NCI-H2107 (cell line): Measurements from ENCODE around the gene NEDD4L.
"Not testable (repeated sequence)": the region's sequence is repeated elsewhere in the genome, so short reads cannot be mapped to it uniquely, and the experiment has no call there.

ENCODE experiments used
- DNase-seq: peaks from one replicate; lab custom pipeline; 2025; lab: John Stamatoyannopoulos, UW

The NEDD4L gene

GRCh38 chr18:58378411-58379379, 334.7 kb downstream of the NEDD4L start:
- DNase-seq: no peak

GRCh38 chr18:58379443-58379842, 335.4 kb downstream of the NEDD4L start:
- no peak for DNase-seq

GRCh38 chr18:58380113-58380512, 336.1 kb downstream of the NEDD4L start:
- not testable (repeated sequence) for DNase-seq

GRCh38 chr18:58381676-58382411, 337.8 kb downstream of the NEDD4L start:
- DNase-seq: no peak

GRCh38 chr18:58382446-58382845, 338.4 kb downstream of the NEDD4L start:
- no peak for DNase-seq

DNA sequence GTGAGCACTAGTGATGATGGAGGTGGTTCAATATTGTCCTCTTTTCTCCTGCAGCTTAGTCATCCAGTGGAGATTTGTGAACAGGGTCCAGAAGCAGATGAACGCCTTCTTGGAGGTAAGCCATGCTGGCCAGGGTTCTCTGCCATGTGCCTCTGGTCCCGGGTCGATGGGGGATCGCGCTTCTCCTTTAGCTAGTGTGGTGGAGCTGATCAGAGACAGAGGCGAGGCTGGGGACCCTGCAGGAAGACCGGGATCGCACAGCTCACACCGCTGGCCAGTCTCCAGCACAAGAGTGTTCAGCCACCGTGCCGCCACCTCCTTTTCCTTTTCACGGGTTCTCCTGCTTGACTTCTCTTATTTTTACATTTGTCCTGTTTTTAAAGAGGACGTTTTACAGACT, 341.4 kb downstream of the NEDD4L start:
- no peak for DNase-seq

DNA sequence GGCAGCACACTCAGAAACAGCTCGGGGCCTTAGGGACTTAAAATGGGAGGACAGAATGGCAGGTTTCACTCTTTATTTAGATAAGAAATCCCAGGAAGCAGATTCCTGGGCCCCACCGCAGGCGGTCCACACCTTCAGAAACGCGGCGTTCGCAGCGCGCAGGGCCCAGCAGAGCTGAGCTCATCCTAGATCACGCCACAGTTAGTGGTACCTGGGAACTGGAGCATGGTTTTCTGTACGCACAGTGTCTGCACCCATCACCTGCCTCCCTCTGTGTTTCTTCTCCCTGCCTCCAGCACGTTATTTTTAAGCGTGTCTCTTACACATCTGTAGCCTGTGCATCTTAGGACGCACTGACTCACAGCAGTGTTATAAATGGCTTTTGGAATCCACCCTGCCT, 342.8 kb downstream of the NEDD4L start:
- no peak for DNase-seq

DNA sequence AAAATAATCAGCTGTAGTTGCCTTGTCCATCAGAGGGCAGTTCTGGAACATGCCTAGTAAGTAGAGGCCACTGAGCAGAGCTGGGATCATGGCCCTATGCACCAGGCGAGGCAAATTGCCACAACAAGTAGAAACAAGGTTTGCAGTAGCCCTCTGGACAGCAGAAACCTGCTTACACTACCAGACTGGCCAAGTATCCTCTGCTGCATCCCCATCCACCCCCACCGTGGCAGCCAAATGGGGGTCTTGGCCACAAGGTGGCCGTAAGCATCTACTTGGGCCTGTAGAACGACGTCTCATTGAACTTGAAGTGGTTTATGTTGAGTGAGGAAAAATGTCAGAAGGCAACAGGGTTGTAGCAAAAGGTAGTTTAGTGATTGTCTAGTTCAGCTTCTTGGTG, 343.7 kb downstream of the NEDD4L start:
- no peak for DNase-seq

DNA sequence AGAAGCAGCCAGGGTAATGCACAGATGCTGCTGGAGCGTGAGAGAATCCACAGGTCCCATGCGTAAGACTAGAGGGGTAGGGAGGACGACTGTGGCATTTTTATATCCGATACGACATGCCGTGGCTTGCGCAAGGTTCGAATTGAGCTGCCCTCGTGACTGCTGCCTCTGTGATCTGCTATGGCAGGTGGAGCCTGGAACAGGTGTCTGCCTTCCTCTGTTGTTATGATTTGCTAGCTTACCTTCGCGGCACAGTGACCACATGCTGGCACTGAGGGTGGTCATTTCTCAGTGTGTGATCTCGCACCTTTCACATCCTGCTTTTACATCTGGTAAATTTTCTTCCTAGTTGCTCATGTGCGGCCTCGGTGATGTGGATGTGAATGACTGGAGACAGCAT, 344.7 kb downstream of the NEDD4L start:
- DNase-seq: no peak

DNA sequence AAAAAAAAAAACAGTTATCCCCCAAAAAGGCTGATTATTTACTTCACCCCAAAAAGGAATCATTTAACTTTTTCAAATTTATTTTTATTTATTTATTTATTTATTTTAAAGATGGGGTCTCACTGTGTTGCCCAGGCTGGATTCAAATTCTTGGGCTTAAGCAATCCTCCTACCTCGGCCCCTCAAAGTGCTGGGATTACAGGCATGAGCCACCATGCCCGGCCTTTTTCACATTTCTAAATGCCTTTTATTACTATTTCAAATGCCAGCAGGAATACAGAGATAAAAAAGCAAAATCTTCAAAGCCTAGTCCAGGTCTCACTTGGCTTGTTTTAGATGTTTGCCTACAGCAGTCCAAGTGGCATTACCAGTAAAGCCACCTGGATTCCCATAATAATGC, 345.7 kb downstream of the NEDD4L start:
- no peak for DNase-seq

- DNase-seq: no peak
Observed at GRCh38 chr18:58390399-58390798, 346.4 kb downstream of the NEDD4L start.

GRCh38 chr18:58391231-58391825, 347.3 kb downstream of the NEDD4L start:
- DNase-seq: no peak

- DNase-seq: no peak
Observed at GRCh38 chr18:58391932-58392323, 347.9 kb downstream of the NEDD4L start.

DNA sequence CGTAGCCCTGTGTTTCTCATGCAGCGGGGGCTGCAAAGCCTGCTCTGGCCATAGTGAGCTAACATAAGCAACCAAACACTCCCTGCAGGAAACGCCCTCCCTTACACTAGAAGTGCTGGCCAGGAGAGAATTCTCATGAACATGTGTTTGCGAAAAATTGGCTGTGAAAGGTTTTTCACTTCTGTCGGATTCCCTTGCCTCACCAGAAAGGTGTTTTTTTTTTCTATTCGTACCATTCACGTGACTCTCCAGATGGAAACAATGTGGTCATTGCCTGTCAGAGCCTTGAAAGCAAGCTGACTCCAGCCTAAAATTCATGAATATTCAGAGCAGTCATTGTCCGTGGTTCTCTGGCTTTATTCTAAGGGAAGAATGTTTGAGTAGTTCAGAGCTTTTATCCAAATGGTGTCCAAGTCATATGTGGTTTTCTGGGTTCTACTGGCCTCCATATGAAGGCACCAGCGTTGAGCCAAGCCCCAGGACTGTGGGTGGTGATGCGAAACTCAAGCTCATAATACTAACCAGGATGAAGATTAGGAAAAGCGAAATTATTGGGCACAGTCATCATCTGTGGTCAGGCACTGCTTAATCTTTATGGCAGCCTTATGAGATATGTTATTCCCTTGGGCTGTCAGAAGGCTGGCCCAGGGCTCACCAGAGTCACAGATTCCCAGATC, 348.4 kb downstream of the NEDD4L start:
- no peak for DNase-seq

DNA sequence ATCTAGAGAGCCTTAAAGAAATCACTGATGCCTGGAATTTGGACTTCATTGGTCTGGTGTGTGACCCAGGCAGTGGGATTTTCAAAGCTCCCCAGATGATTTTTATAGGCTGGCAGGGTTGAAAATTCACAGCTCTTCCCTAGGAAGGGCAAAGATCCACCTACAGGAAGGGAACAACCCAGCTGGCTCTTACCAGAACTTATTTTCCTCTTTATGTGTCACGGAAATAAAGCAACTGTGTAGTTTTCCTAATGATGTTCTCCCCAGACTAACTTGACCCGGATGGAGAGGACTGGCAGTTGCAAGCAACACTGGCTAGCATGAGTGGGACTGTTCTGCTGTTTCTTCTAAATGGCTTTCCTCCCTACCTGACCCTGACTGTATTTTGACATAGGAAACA, 349.3 kb downstream of the NEDD4L start:
- DNase-seq: no peak

DNA sequence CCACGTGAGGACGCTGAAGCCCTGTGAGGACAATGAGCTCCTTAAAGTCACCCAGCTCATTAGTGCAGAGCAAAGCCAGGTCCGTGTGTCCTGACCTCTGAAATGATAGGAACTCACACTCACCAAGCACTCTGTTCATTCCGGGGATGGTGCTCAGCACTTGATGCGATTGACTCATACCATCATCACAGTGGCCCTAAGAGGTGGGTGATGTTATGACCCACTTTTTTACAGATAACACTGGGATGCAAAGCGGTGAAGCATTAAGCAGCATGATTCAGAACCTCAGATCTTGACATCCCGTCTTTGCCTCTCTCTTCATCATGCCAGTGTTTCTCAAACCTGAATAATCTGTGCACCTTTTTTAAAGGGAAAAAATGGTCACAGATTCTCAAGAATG, 350.0 kb downstream of the NEDD4L start:
- DNase-seq: no peak

- no peak for DNase-seq
Observed at GRCh38 chr18:58394602-58395425, 350.8 kb downstream of the NEDD4L start.

GRCh38 chr18:58396144-58396543, 352.1 kb downstream of the NEDD4L start:
- DNase-seq: no peak

DNA sequence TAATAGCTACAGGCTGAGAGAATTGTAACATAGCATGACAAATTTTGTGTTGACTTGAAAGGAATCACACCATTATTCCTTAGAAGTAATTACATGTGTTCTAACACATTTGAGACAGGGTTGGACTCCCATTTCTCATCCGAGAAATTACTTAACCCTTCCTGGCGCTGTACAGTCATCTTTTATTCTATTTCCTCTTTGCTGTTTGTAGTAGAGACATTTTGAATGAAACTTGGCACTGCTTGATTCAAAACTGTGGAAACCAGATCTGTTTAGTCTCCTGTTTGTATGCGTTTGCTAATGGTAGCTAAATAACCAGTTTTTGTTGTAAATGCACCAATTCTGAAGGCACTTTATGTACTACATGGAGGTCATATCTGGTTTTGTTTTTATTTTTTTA, 352.9 kb downstream of the NEDD4L start:
- no peak for DNase-seq

- no peak for DNase-seq
Observed at GRCh38 chr18:58397385-58398132, 353.5 kb downstream of the NEDD4L start.
